Measurements from ENCODE around the gene BLM. TPM values are rescaled to one million over a fixed set of nuclear protein-coding genes. Genes with fewer than 3 reads are reported as not detected.

BLM gene
- total and polyA plus RNA-seq, 2 of the 4 experiments (the other 2 are of a cell fraction), result 2.5 to 6.5 TPM

DNA sequence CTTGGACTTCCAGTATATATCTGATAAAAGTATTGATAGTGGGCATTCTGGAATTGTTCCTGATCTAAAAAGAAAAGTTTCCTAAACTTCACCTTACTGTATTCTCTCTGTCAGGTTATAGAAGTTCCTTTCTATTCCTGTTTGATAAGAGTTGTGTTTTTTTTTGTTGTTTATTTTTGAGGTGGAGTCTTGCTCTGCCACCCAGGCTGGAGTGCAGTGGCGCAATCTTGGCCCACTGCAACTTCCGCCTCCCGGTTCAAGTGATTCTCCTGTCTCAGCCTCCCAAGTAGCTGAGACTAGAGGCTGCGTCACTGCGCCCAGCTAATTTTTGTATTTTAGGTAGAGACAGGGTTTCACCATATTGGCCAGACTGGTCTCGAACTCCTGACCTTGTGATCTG lies 13.1 kb downstream of the BLM start:
- Histone ChIP-seq H3K9me3 (ENCODE audit: control insufficient read depth, insufficient read depth, low read length) (no peaks in the 10 kb centered on the region), H3K9ac (ENCODE audit: low read depth, low read length) (no peak overlapping the region), H2AK5ac (ENCODE audit: low read depth, low read length) (no peak overlapping the region), H2AFZ (replicated peaks; ENCODE audit: low read length, poor library complexity) (no peak overlapping the region), H2BK5ac (ENCODE audit: low read depth, low read length, poor library complexity, severe bottlenecking) (no peak overlapping the region), H3K4me2 (ENCODE audit: low read depth, low read length) (no peak overlapping the region), H3K27me3 (ENCODE audit: control insufficient read depth, insufficient read depth, low read length) (no peaks in the 10 kb centered on the region), H2BK20ac (ENCODE audit: low read depth, low read length) (no peak overlapping the region), H3K27ac (ENCODE audit: insufficient read depth, low read length) (no peak overlapping the region), H3K79me1 (ENCODE audit: low read depth in 1 of 2, low read length in 2 of 2) (peaks cover 4 to 21% of the 10 kb centered on the region in 2 experiments; a peak in 3 of 4 replicates), H2BK120ac (ENCODE audit: low read depth, low read length) (no peak overlapping the region), H2AK9ac (replicated peaks; ENCODE audit: low read depth, low read length, poor library complexity) (no peak overlapping the region), H2BK15ac (ENCODE audit: low read depth, low read length) (no peak overlapping the region), H3K4me1 (ENCODE audit: control insufficient read depth, insufficient read depth, low read length) (no peaks in the 10 kb centered on the region), H3K9me1 (ENCODE audit: insufficient read depth, low read length) (0 out of 2 replicates have a peak, but pooled peaks cover 2% of the 10 kb centered on the region), H3K18ac (ENCODE audit: low read depth, low read length) (no peak overlapping the region), H4K20me1 (ENCODE audit: insufficient read depth, low read length) (no peaks in the 10 kb centered on the region), H3K23ac (ENCODE audit: low read depth, low read length) (no peak overlapping the region), H3K4me3 (ENCODE audit: insufficient read depth, low read depth, low read length) (no peak overlapping the region), H3K4ac (ENCODE audit: low read depth, low read length) (no peak overlapping the region), H3K36me3 (ENCODE audit: control insufficient read depth, insufficient read depth, low read length) (no peaks in the 10 kb centered on the region), H4K91ac (ENCODE audit: insufficient read depth, low read depth, low read length) (no peak overlapping the region), H3K14ac (replicated peaks; ENCODE audit: low read depth, low read length) (no peak overlapping the region), H3K56ac (ENCODE audit: extremely low read depth, insufficient read depth, low read length) (no peak overlapping the region), H4K8ac (ENCODE audit: low read depth in 2 of 2, low read length in 2 of 2) (no peak overlapping the region), H4K5ac (ENCODE audit: low read depth, low read length) (no peak overlapping the region)
- ChIA-PET POLR2A (ENCODE audit: unreplicated experiment) (no interaction called here), CTCF (no interaction called here)
- 93% methylated on average over 3 of the region's 6 CpGs; no CpG with 5 or more reads in 1 of the 2 experiments for WGBS, 2 experiments (ENCODE audit: extremely low coverage in 2 of 2, insufficient read length in 1 of 2)
- DNase-seq (no peak), ATAC-seq (ENCODE audit: low read depth) (no peak)
- intact Hi-C loops (cut with micrococcal nuclease), result no loop called here
- no TSS peak for BruUV-seq (replicated peaks)
- in situ Hi-C loops (cut with MboI; ENCODE audit: low sequenced_read_pairs), result no loop called here
- TF ChIP-seq MXI1 (IDR thresholded peaks at IDR 0.05; ENCODE audit: borderline replicate concordance, low read depth, low read length) (no peak), RAD21 (IDR thresholded peaks at IDR 0.05; ENCODE audit: low read length) (no peak), RFX5 (IDR thresholded peaks at IDR 0.05; ENCODE audit: low read depth, low read length) (no peak), CHD1 (IDR thresholded peaks at IDR 0.05; ENCODE audit: low read depth, low read length) (no peak)
- dilution Hi-C loops (cut with HindIII; ENCODE audit: low sequenced_read_pairs, unreplicated experiment), result no loop called here
